GM08714 (cell line): ENCODE measurements around the gene HDDC3.
"Not testable (repeated sequence)": the region's sequence is repeated elsewhere in the genome, so short reads cannot be mapped to it uniquely, and the experiment has no call there.

Experiments used
- H3K4me3 ChIP-seq: fragments of 200-500 bp; sonication (Bioruptor generic); 2 replicates; pipeline ENCODE4 v1.5.1; 2014; ENCODE audit warnings: mild to moderate bottlenecking, low read length, inconsistent platforms
- ZNF274 ChIP-seq: IDR thresholded peaks from 2 replicates; pipeline ENCODE4 v1.6.1; 2012; ENCODE audit warnings: mild to moderate bottlenecking, low read depth, low read length

HDDC3 gene

DNA sequence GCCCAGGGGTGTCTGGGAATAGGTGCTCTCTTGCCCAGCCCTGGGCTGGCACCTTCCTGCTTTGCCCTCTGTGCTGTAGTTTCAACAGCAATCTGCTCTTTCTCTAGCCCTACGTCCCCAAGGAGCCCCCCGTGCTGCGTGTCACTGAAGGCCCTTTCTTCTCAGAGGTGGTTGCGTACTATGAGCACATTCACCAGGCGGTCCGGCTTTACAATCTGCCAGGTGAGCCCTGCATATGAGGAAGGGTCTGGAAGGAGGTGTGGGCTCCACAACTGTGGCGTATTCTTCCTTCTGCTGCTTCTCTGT is 19.6 kb downstream of the HDDC3 start:
- no peak overlapping the region for H3K4me3 ChIP-seq
- no peak for TF ChIP-seq ZNF274

- H3K4me3 ChIP-seq: no peak overlapping the region
- no peak for TF ChIP-seq ZNF274
Observed at GRCh38 chr15:90911906-90912769, 20.2 kb downstream of the HDDC3 start.

DNA sequence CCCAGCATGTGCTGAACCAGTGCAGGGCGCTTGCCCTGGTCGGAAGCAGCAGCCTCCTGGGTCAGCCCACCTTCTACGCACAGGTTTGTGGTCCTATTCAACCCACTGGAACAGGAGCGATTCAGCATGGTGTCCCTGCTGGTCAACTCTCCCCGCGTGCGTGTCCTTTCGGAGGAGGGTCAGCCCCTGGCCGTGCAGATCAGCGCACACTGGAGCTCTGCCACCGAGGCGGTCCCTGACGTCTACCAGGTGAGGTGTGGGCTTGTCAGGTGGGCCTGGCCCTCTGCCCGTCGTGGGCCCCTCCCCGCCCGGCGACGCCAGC is 21.1 kb downstream of the HDDC3 start:
- no peak overlapping the region for H3K4me3 ChIP-seq
- TF ChIP-seq ZNF274: no peak

DNA sequence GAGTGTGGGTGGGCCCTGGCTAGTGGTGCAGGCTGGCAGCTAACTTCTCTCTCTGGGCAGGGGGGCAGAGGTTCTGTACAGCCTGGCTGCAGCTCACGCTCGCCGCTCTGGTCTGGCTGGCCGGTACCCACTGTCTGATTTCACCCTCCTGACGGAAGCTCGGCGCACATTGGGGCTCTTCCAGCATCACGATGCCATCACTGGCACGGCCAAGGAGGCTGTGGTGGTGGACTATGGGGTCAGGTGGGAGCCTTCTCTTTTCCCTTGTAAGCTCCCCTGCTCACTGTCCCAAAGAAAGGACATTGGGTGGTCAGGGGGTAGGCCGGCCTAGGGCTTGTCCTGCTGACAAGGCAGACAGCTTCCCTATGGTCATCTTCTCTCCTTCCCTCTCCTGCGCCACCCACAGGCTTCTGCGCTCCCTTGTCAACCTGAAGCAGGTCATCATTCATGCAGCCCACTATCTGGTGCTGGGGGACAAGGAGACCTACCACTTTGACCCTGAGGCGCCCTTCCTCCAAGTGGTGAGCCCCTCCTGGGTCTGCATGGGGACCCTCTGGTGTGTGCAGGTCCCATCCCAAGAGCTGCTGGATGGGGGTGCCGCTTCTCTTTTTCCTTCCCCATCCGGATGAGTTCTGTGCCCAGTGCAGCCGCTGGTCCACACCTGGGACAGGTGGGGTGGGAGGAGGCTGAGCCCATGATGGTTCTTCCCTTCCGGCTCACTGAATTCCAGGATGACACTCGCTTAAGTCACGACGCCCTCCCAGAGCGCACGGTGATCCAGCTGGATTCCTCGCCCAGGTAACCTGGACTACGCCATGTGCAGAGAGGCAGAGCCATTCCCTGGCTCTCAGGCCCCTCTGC is 21.7 kb downstream of the HDDC3 start:
- no peak for TF ChIP-seq ZNF274
- no peak overlapping the region for H3K4me3 ChIP-seq

GRCh38 chr15:90909976-90910375 is 22.4 kb downstream of the HDDC3 start:
- TF ChIP-seq ZNF274: no peak

DNA sequence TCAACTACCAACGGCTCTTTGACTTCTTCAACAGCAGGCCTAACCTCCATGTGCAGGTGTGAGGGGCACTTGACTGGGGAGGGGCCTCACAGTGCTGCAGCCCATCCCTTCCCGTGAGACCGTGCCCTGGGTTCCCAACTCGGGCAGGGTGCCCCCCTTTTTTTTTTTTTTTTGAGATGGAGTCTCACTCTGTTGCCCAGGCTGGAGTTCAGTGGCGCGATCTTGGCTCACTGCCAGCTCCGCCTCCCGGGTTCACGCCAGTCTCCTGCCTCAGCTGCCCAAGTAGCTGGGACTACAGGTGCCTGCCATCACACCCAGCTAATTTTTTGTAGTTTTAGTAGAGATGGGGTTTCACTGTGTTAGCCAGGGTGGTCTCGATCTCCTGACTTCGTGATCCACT is 22.9 kb downstream of the HDDC3 start:
- not testable (repeated sequence) for H3K4me3 ChIP-seq

More at GRCh38 chr15:90909976-90910375, 22.4 kb downstream of the HDDC3 start:
- no peak overlapping the region for H3K4me3 ChIP-seq

- no peak overlapping the region for H3K4me3 ChIP-seq
- no peak for TF ChIP-seq ZNF274
Observed at GRCh38 chr15:90907838-90908507, 24.4 kb downstream of the HDDC3 start.

DNA sequence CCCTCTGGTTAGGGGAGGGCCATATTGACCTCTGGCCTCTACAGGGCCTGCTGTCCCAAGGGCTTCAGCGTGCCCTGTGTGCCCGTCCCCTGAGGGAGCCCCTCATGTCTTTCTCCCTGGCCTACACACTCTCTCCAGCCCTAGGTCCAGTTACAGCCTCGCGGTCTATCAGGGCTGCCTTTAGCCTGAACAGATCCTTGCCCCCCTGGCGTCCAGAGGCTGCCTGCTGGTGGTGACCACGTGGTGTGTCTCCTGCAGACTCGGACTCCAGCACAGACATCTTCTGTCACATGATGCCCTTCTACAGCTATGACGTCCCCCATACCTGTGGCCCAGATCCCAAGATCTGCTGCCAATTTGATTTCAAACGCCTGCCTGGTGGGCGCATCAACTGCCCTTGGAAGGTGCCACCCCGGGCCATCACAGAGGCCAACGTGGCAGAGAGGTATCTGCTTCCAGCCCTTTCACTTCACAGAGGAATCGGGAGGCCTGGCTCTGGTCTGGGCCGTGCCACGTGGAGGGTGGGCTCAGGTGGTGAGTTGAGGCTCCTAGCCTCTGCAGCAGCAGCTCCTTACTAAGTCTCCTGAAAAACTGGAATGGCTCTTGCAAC is 25.2 kb downstream of the HDDC3 start:
- TF ChIP-seq ZNF274: no peak
- no peak overlapping the region for H3K4me3 ChIP-seq

- no peak overlapping the region for H3K4me3 ChIP-seq
- TF ChIP-seq ZNF274: no peak
Observed at GRCh38 chr15:90906181-90906849, 26.0 kb downstream of the HDDC3 start.

- TF ChIP-seq ZNF274: no peak
Observed at GRCh38 chr15:90905306-90906180, 26.8 kb downstream of the HDDC3 start.

DNA sequence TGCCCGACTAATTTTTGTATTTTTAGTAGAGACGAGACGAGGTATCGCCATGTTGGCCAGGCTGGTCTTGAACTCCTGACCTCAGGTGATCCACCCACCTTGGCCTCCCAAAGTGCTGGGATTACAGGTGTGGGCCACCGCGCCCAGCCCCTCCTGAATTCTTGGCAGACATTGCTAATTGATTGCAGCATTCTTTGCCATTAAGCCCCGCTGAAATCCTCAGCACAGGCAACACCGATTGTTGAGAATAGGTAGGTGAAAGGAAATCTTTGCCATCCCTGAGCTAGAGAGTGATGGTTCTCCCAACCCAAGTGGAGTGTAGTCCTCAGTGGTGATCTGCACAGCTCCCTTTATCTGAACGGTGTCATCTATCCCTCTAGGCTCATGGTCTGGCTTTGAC is 27.6 kb downstream of the HDDC3 start:
- no peak overlapping the region for H3K4me3 ChIP-seq
- no peak for TF ChIP-seq ZNF274

More at GRCh38 chr15:90905306-90906180, 26.8 kb downstream of the HDDC3 start:
- no peak overlapping the region for H3K4me3 ChIP-seq

DNA sequence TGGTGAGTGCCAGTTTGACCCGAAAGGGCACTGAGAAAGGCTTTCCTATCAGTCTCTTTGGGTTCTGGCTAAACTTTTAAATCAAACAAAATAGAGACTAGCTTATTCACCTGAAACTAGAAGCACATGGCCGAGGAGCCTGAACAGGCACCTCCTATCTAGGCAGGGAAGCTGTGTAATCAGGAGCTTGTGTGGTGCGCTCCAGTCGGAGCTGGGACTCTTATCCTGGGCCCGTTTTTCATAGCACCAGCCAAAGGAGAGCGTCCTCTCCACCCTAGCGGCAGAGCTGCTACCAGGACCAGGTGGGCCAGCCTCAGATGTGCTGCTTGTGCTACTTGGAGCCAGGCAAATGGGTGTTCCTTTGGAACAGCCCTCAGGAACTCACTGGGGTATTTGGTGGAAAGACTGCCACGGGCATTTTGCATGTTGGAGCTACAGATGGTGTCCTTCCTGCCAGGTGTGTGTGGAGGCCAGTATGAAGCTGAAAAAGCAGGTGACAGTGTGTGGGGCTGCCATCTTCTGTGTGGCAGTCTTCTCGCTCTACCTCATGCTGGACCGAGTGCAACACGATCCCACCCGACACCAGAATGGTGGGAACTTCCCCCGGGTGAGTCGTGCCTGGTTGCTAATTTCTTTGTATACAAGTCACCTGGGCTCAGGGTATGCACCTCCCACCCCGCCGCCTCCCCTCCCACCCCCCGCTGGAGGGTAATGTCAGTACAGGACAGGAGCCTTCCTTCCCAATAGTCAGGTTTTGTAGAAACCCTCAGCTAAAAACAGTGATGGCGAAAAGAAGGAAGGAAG is 28.4 kb downstream of the HDDC3 start:
- peak overlapping the region; percentile 70 for H3K4me3 ChIP-seq
- TF ChIP-seq ZNF274: no peak
